HG02798 (cell line): ENCODE results near the gene MYH10.

ENCODE experiments used
- ATAC-seq: cut with Tn5 transposase; IDR thresholded peaks from one replicate; pipeline ENCODE4 v1.9.1; 2021; ENCODE audit warnings: mild to moderate bottlenecking; ENCODE audit not compliant: unreplicated experiment, poor library complexity

The MYH10 gene

GRCh38 chr17:8611137-8611536 is 19.4 kb downstream of the MYH10 start:
- ATAC-seq, result no peak

- no peak for ATAC-seq
Measured at GRCh38 chr17:8610558-8610957, 20.0 kb downstream of the MYH10 start.

- ATAC-seq, result no peak
Measured at GRCh38 chr17:8609910-8610309, 20.6 kb downstream of the MYH10 start.

- ATAC-seq, result no peak
Measured at GRCh38 chr17:8608001-8608400, 22.5 kb downstream of the MYH10 start.

GRCh38 chr17:8606401-8606800 is 24.1 kb downstream of the MYH10 start:
- ATAC-seq, result no peak

GRCh38 chr17:8602679-8603078 is 27.8 kb downstream of the MYH10 start:
- no peak for ATAC-seq

- no peak for ATAC-seq
Measured at GRCh38 chr17:8599351-8600011, 31.0 kb downstream of the MYH10 start.

- no peak for ATAC-seq
Measured at GRCh38 chr17:8598913-8599312, 31.6 kb downstream of the MYH10 start.

- ATAC-seq, result no peak
Measured at GRCh38 chr17:8593830-8594229, 36.7 kb downstream of the MYH10 start.

GRCh38 chr17:8593276-8593675 is 37.2 kb downstream of the MYH10 start:
- ATAC-seq, result no peak

GRCh38 chr17:8588877-8589554 is 41.5 kb downstream of the MYH10 start:
- ATAC-seq, result no peak

- ATAC-seq, result no peak
Measured at GRCh38 chr17:8586766-8587165, 43.8 kb downstream of the MYH10 start.

GRCh38 chr17:8585911-8586310 is 44.6 kb downstream of the MYH10 start:
- no peak for ATAC-seq

- ATAC-seq, result no peak
Measured at GRCh38 chr17:8583954-8584353, 46.6 kb downstream of the MYH10 start.

- ATAC-seq, result no peak
Measured at GRCh38 chr17:8580952-8581658, 49.4 kb downstream of the MYH10 start.

- ATAC-seq, result no peak
Measured at GRCh38 chr17:8577868-8578267, 52.7 kb downstream of the MYH10 start.

- ATAC-seq, result no peak
Measured at GRCh38 chr17:8576559-8577294, 53.8 kb downstream of the MYH10 start.

GRCh38 chr17:8574687-8575086 is 55.8 kb downstream of the MYH10 start:
- ATAC-seq, result no peak

- no peak for ATAC-seq
Measured at GRCh38 chr17:8572764-8573163, 57.8 kb downstream of the MYH10 start.

- ATAC-seq, result no peak
Measured at GRCh38 chr17:8563981-8564602, 66.4 kb downstream of the MYH10 start.
